GM12878 (cell line): Measurements from ENCODE around the gene ATP8A1. TPM values are rescaled to one million over a fixed set of nuclear protein-coding genes. Genes with fewer than 3 reads are reported as not detected.

Experiments used
- EED ChIP-seq: sonication (generic); IDR thresholded peaks from 2 replicates; pipeline ENCODE4 v1.6.1; 2016; ENCODE audit warnings: antibody characterized with exemption, low read depth
- ETV6 ChIP-seq, 2 experiments: fragments of 450-650 bp in 1 of 2; IDR thresholded peaks in 1 of 2; conservative IDR thresholded peaks in 1 of 2; 2 replicates each; pipeline ENCODE4 v1.6.1; 2014; ENCODE audit warnings: antibody characterized with exemption in 1 of 2, borderline replicate concordance in 1 of 2, low read depth in 1 of 2, mild to moderate bottlenecking in 1 of 2, moderate library complexity in 1 of 2
- EZH2 ChIP-seq: IDR thresholded peaks from 2 replicates; pipeline ENCODE4 v1.6.1; 2012; ENCODE audit warnings: low read depth, mild to moderate bottlenecking, control low read depth, inconsistent platforms, low read length, borderline replicate concordance; ENCODE audit not compliant: control insufficient read depth
- FOS ChIP-seq: IDR thresholded peaks from 3 replicates; pipeline ENCODE4 v1.6.1; 2011; ENCODE audit warnings: borderline replicate concordance; ENCODE audit not compliant: insufficient read length; ENCODE audit errors: extremely low read depth
- HDAC6 ChIP-seq: fragments of 200-600 bp; sonication (generic); IDR thresholded peaks from one replicate; pipeline ENCODE4 v1.8.0; 2017; ENCODE audit warnings: antibody characterized with exemption; ENCODE audit not compliant: unreplicated experiment
- MEF2A ChIP-seq: IDR thresholded peaks from 2 replicates; pipeline ENCODE4 v1.6.1; 2011; ENCODE audit warnings: low read depth, mild to moderate bottlenecking, low read length, moderate library complexity; ENCODE audit not compliant: insufficient read depth
- MXI1 ChIP-seq: fragments of 150-350 bp; IDR thresholded peaks from 2 replicates; pipeline ENCODE4 v1.6.1; 2011; ENCODE audit warnings: low read depth, mild to moderate bottlenecking, inconsistent platforms, low read length, improper control_type of control experiment
- NFXL1 ChIP-seq: fragments of 450-650 bp; IDR thresholded peaks from 2 replicates; pipeline ENCODE4 v1.6.1; 2017; ENCODE audit warnings: antibody characterized with exemption, mild to moderate bottlenecking, borderline replicate concordance
- NKRF ChIP-seq: fragments of 450-650 bp; conservative IDR thresholded peaks from 2 replicates; pipeline ENCODE4 v1.6.1; 2017; ENCODE audit warnings: mild to moderate bottlenecking, moderate library complexity
- NR2C2 ChIP-seq: IDR thresholded peaks from 2 replicates; pipeline ENCODE4 v1.6.1; 2011; ENCODE audit warnings: borderline replicate concordance, low read depth; ENCODE audit not compliant: control insufficient read depth, insufficient read length
- PAX8 ChIP-seq: fragments of 450-650 bp; IDR thresholded peaks from 2 replicates; pipeline ENCODE4 v1.6.1; 2017; ENCODE audit warnings: mild to moderate bottlenecking, moderate library complexity
- RAD51 ChIP-seq: fragments of 450-650 bp; IDR thresholded peaks from 2 replicates; pipeline ENCODE4 v1.6.1; 2016; ENCODE audit warnings: moderate library complexity, mild to moderate bottlenecking, inconsistent platforms
- TCF12 ChIP-seq: IDR thresholded peaks from 2 replicates; pipeline ENCODE4 v1.6.1; 2011; ENCODE audit warnings: low read depth, mild to moderate bottlenecking, low read length
- polyA plus RNA-seq, 11 experiments: library from polyadenylated mRNA; depleted of rRNA in 4 of 11; unstranded in 6 of 11; stranded (reverse) in 5 of 11; fragments of >200 nt; fragmentation: Nextera tagmentation in 4 of 11; fragmentation: Illumina TruSeq in 1 of 11; extraction: Ambion mirVana in 4 of 11; extraction: Trizol in 1 of 11; gene quantifications; 1 replicate in 1 of 11; 2 replicates in 10 of 11; pipeline versions ENCODE4 v1.2.1 to v1.2.3, GENCODE V29; 2011 to 2016; ENCODE audit warnings: inconsistent platforms in 2 of 11, missing spikeins in 2 of 11, low read depth in 1 of 11
- total RNA-seq, 4 experiments: library from RNA; depleted of rRNA in 3 of 4; stranded (reverse); fragments of >200 nt in 3 of 4; fragmentation: Illumina TruSeq in 1 of 4; extraction: Trizol in 1 of 4; gene quantifications; 2 replicates each; pipeline versions ENCODE4 v1.2.1 to v1.2.3, GENCODE V29; 2013 to 2021
- TF ChIP-seq, protein P1 (sequence below): fragments of 450-650 bp; IDR thresholded peaks from 2 replicates; pipeline ENCODE4 v1.6.1; 2017; ENCODE audit warnings: borderline replicate concordance

Gene ATP8A1
- total and polyA plus RNA-seq, 10 of the 15 experiments (the other 5 are each of a cell fraction or from before 2014, with no cell fraction given) = 9.0 to 116 (median 37.3) TPM

- TF ChIP-seq, protein P1, sequence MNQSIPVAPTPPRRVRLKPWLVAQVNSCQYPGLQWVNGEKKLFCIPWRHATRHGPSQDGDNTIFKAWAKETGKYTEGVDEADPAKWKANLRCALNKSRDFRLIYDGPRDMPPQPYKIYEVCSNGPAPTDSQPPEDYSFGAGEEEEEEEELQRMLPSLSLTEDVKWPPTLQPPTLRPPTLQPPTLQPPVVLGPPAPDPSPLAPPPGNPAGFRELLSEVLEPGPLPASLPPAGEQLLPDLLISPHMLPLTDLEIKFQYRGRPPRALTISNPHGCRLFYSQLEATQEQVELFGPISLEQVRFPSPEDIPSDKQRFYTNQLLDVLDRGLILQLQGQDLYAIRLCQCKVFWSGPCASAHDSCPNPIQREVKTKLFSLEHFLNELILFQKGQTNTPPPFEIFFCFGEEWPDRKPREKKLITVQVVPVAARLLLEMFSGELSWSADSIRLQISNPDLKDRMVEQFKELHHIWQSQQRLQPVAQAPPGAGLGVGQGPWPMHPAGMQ = no peak
- TF ChIP-seq PAX8 (no peak), NFXL1 (no peak), NKRF (no peak), ETV6 (conservative IDR thresholded peaks at IDR 0.05 in 1 of 2, IDR thresholded peaks at IDR 0.05 in 1 of 2; ENCODE audit: borderline replicate concordance in 1 of 2, low read depth in 1 of 2) (no peak), NR2C2 (no peak), RAD51 (no peak), MXI1 (no peak), HDAC6 (no peak), TCF12 (no peak), EED (no peak), FOS (no peak), MEF2A (no peak), EZH2 (no peak)
- TF ChIP-seq, all 136 proteins: peak for 0
Observed at GRCh38 chr4:42411803-42412202, 245.1 kb downstream of the ATP8A1 start (continued).
